CMK (cell line): Measurements from ENCODE around the gene OMD.

ENCODE experiments used
- DNase-seq: peaks from one replicate; pipeline ENCODE4 v3.0.0-alpha.2; 2010; ENCODE audit warnings: low read depth

Gene OMD

DNA sequence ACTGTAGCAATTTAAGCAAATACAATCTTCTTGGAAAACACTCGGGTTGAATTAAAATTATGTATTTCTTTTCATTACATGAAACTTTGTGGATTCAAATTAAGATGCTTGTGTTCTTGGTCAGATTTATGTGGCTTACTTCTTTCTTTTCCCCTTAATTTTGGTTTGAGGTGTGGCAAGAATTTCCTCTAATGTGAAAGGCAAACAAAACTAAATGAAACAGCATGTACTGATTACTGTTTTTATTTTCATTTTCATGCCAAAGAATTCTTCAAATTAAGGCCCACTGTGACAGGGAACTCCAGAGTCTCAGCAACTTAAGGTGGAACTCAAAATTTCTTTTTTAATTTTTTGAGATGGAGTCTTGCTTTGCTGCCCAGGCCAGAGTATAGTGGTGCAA lies at the start of gene OMD:
Gene OMD (minus strand): TSS at position 132 of the 400 bp plus-strand sequence. CDS start 6,913 bp downstream, outside the sequence.
- no peak for DNase-seq

DNA sequence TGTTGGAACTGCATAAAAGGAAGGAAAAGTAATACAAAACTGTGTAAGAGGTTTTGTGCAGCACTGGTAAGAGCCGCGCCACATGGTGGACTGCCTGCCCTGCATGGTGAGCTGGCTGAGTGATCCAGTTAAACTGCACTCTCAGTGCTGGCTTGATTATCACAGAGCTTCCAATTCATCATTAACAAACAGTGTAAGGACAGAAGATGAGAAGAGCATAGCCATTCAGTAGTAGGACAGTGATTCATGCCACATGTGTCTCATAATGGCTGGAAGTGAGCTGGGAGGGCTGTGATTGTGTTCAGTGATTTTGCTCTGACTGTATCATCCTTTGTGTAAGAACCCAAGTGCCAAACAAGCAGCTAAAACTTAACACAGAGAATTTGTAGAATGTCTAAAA lies 43.9 kb upstream of the OMD start:
- DNase-seq = no peak

DNA sequence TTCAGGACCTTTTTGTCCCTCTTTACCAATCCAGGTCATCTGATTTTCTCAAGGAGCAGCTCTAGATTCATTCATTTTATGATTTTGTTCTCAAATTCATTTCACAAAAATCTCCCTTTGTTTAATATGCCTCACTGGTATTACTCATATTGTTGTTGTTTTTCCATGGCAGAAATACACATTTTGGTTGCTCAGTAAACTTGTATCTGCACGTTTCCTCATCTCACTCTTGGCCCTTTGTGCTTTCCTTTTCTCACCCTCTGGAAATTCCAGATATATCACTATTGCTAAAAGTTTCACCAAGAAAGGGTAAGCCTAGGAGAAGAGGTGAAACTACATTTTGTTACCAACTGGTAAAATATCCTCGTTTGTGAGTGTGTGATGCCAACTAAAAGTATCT lies 43.2 kb upstream of the OMD start:
- DNase-seq = no peak

- DNase-seq = no peak
Measured at GRCh38 chr9:92467041-92467440, 42.8 kb upstream of the OMD start.

GRCh38 chr9:92463984-92464383 lies 39.7 kb upstream of the OMD start:
- no peak for DNase-seq

GRCh38 chr9:92463387-92463786 lies 39.1 kb upstream of the OMD start:
- no peak for DNase-seq

GRCh38 chr9:92457576-92457975 lies 33.3 kb upstream of the OMD start:
- DNase-seq = no peak

DNA sequence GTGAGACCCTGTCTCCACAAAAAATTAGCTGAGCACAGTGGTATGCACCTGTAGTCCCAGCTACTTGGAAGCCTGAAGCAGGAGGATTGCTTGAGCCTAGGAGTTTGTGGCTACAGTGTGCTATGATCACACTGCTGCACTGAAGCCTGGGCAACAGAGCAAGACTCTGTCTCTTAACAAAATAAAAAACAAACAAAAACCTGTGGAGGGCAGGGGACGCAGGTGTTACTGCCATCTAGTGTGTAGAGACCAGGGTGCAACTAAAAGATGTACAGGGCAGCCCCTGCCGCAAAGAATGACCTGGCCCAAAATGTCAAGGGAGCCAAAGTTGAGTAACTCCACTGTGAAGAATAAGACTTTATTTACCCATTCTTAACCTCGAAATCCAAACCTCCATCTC lies 30.9 kb upstream of the OMD start:
- DNase-seq = no peak

GRCh38 chr9:92446536-92446935 lies 22.3 kb upstream of the OMD start:
- no peak for DNase-seq

DNA sequence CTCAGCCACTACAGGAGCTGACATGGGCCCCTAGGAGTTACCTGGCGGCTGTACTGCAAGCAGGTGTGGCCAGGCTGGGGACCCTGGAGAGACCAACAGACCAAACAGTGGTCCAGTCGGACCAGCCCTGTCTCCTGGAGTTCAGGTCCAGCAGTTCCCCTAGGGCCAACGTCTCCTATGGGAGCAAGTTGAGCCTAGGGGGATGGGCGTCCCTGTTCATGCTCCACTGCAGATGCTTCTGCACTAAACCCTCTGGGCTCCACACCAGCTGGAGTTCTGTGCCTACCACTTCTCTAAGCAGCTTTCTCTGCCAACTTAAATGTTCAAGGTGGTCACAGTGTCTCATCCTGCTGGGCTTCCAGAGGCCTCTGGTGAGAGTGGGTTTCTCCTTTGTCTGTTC lies 20.6 kb upstream of the OMD start:
- no peak for DNase-seq

GRCh38 chr9:92440751-92441046 lies 16.4 kb upstream of the OMD start:
- DNase-seq = no peak

DNA sequence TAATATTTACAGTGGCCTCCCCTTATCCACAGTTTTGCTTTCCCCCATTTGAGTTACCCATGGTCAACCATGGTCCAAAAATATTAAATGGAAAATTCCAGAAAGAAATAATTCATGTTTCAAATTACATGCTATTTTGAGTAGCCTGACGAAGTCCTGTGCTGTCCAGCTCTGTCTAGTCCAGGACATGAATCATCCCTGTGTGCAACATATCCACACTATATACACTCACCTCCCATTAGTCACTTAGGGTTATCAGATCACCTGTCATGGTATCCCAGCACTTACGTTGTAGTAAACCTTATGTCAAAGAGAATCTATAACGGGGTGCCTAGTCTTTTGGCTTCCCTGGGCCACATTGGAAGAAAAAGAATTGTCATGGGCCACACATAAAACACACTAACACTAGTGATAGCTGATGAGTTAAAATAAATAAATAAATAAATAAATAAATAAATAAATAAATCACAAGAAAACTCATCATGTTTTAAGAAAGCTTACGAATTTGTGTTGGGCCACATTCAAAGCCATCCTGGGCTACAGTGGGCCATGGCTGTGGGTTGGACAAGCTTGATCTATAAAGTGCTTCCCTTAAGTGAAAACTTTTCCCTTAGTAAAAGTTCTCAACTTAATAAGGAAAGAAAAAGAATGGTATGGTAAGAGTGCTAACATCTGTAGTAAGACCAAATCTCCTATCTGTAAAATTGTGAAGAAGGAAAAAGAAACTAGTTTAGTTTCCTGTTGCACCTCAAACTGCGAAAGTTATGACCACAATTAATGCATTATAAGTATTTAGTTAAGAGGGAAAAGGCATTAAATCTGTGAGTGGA lies 15.9 kb upstream of the OMD start:
- DNase-seq = no peak

DNA sequence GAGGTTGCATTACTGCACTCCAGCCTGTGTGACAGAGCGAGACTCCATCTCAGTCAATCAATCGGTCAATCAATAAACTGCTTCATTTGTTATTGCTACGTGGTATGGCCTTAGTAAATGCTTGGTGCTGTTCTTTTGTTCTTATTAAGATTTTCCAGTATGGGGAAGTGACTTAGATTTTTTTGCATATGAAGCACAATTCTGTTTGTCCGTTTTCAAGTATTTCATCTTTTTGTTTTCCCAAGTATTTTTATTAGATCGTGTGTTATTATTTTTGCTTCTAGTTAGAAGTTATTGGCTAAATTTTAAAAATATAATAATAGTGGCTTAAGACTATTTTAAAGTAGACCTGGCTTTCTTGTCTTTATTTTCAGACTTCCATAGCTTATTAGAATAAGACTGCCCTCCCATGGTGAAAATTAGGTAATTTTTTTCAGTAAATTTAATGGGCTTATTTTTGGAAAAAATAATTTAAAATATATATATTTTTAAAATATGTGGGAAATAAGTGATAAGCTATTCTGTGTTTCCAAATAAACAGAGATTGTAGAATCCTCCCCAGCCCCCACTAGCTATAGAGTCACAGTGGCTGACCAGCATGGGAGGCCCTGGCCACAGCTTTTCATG lies 14.7 kb upstream of the OMD start:
- DNase-seq = no peak

GRCh38 chr9:92435263-92435662 lies 11.0 kb upstream of the OMD start:
- DNase-seq = no peak

GRCh38 chr9:92432972-92433548 lies 8.8 kb upstream of the OMD start:
- no peak for DNase-seq

DNA sequence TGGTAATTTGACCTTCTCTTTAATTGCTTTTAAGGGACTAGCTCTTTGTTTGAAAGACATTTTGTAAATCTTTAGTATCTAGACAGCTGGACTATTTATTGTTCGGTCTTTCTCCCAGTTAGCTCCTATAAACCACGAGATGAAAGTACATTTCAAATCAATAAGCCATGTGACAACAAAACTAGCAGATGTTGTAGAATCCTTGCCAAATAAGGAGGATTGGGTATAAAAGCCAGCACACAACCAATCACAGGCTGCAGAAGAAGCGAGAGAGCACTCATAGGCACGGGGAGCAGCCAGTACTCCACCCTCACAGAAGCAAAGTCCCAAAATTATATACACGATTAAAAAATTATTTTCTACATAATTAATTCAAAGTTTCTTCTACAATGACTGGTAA lies 8.1 kb upstream of the OMD start:
- no peak for DNase-seq

GRCh38 chr9:92429836-92430235 lies 5.6 kb upstream of the OMD start:
- no peak for DNase-seq

- DNase-seq = no peak
Measured at GRCh38 chr9:92426501-92427145, 2.4 kb upstream of the OMD start.

GRCh38 chr9:92425474-92425873 lies 1.2 kb upstream of the OMD start:
- no peak for DNase-seq

DNA sequence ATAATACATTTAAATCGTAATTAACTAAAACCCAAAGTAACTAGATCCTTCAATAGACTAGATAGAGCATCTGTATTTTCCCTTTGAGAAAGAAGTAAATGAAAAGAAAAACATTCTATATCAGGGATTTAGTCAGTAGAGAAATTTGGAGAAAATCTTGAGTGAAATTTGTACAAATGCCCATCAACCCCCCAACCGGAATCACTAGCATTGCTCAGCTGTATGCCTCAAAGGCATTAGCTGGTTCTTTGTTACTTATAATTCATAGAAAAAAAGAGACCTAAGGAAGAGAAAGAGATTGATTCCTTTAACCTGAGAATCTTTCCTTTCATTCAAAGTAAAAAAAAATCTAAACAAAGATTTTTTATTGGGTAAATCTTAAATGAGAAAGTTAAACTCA lies 659 bp downstream of the OMD start:
- DNase-seq = no peak

GRCh38 chr9:92422611-92423338 lies 1.5 kb downstream of the OMD start:
- no peak for DNase-seq

- no peak for DNase-seq
Measured at GRCh38 chr9:92414566-92414965, 9.7 kb downstream of the OMD start.
